Lower leg skin (tissue), 3 donors: Measurements from ENCODE around the gene TPP1.

Experiments used
- POLR2A ChIP-seq, 2 donors: fragments of 450-650 bp; IDR thresholded peaks; one replicate each; pipeline ENCODE4 v1.6.1; 2016 to 2017; ENCODE audit warnings: antibody characterized with exemption in 2 of 2, mild to moderate bottlenecking in 1 of 2, moderate library complexity in 1 of 2
- TF ChIP-seq, protein P1 (sequence below), 3 donors: fragments of 450-650 bp; IDR thresholded peaks; one replicate each; pipeline ENCODE4 v1.5.1; 2016; ENCODE audit warnings: antibody characterized with exemption in 3 of 3, mild to moderate bottlenecking in 3 of 3, moderate library complexity in 2 of 3

DNA sequence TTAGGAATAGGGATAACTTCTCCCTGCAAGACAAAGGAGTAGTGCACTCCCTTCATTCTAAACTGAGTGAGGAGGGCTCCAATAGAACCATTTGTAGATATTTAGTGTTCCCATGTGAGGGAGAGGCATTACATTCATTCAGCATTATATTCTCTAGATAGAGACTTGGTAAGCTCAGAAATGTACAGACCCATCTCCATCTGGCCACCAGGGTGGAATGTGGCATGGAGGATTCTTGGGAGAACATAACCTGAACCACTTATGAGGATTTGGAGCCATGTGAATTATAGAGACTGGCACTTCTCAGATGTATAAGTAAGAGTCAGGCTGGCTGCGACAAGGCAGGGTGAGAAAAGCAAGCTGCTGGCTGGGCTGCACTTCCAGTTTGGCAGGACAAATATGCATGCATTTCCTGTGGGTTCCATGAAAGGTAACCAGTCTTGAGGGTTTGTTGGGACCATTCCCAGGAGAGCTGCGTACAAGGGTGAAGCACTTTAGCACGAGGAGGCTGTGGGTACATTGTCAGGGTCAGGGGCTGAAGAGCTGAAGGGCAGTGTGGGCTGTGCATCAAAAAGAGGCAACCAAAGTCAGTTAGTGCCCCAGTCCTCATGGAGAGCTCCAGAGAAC lies 25.0 kb downstream of the TPP1 start:
- TF ChIP-seq POLR2A (IDR thresholded peaks at IDR 0.05) = no peak
- TF ChIP-seq, protein P1, sequence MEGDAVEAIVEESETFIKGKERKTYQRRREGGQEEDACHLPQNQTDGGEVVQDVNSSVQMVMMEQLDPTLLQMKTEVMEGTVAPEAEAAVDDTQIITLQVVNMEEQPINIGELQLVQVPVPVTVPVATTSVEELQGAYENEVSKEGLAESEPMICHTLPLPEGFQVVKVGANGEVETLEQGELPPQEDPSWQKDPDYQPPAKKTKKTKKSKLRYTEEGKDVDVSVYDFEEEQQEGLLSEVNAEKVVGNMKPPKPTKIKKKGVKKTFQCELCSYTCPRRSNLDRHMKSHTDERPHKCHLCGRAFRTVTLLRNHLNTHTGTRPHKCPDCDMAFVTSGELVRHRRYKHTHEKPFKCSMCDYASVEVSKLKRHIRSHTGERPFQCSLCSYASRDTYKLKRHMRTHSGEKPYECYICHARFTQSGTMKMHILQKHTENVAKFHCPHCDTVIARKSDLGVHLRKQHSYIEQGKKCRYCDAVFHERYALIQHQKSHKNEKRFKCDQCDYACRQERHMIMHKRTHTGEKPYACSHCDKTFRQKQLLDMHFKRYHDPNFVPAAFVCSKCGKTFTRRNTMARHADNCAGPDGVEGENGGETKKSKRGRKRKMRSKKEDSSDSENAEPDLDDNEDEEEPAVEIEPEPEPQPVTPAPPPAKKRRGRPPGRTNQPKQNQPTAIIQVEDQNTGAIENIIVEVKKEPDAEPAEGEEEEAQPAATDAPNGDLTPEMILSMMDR (IDR thresholded peaks at IDR 0.05) = no peak
